ENCODE data around the gene ANXA5. TPM values are rescaled to one million over a fixed set of nuclear protein-coding genes. Genes with fewer than 3 reads are reported as not detected.
"Not testable (repeated sequence)": the region's sequence is repeated elsewhere in the genome, so short reads cannot be mapped to it uniquely, and the experiment has no call there.

Gene ANXA5
- total RNA-seq, 2 donors from 2014 or later: 212 to 241 TPM

DNA sequence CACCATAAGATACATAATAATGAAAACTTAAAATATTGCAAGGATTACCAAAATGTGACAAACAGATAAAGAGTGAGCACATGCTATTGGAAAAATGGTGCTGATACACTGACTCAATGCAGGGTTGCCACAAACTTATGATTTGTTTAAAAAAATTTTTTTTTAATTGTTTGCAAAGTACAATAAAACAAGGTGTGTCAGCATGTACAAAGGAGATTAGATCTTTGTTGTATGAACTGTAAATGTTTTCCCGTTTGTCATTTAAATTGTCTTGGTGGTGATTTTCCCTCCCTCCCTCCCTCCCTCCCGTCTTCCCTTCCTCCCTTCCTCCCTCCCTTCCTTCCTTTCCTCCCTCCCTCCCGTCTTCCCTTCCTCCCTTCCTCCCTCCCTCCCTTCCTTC is 31.4 kb downstream of the ANXA5 start:
- TF ChIP-seq, protein P1, sequence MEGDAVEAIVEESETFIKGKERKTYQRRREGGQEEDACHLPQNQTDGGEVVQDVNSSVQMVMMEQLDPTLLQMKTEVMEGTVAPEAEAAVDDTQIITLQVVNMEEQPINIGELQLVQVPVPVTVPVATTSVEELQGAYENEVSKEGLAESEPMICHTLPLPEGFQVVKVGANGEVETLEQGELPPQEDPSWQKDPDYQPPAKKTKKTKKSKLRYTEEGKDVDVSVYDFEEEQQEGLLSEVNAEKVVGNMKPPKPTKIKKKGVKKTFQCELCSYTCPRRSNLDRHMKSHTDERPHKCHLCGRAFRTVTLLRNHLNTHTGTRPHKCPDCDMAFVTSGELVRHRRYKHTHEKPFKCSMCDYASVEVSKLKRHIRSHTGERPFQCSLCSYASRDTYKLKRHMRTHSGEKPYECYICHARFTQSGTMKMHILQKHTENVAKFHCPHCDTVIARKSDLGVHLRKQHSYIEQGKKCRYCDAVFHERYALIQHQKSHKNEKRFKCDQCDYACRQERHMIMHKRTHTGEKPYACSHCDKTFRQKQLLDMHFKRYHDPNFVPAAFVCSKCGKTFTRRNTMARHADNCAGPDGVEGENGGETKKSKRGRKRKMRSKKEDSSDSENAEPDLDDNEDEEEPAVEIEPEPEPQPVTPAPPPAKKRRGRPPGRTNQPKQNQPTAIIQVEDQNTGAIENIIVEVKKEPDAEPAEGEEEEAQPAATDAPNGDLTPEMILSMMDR (conservative IDR thresholded peaks at IDR 0.05): no peak
- H3K36me3 Mint-ChIP-seq (ENCODE audit: low read depth): peaks cover 40% of the 10 kb centered on the region

DNA sequence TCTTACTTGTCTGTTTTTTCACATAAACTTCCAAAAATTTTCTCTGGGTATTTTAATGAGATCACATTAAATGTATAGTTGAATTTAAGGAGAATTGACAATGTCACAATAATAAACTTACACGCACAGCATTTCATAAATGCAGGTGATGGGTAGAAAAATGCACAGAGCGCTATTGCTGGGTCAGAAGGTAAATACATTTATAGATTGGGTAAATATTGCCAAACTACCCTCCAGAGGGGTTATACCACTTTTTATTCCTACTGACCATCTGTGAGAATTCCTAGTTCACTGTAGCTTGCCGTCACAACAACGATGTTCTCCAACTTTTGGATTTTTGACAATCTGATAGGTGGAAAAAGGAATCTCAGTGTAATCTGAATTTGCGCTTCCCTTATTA is 34.6 kb downstream of the ANXA5 start:
- Mint-ChIP-seq H3K36me3 (ENCODE audit: low read depth) (peaks cover 17% of the 10 kb centered on the region), H3K27ac (no peak overlapping the region), H3K27me3 (ENCODE audit: insufficient read depth) (no peaks in the 10 kb centered on the region), H3K4me3 (no peak overlapping the region), H3K9me3 (no peaks in the 10 kb centered on the region), H3K4me1 (peaks cover 7% of the 10 kb centered on the region)
- Histone ChIP-seq H3K27me3 (ENCODE audit: control insufficient read depth, insufficient read depth, low read length, poor library complexity, severe bottlenecking) (no peaks in the 10 kb centered on the region), H3K36me3 (ENCODE audit: control insufficient read depth, insufficient read depth, low read length) (peaks cover 11% of the 10 kb centered on the region), H3K4me1 (ENCODE audit: control insufficient read depth, insufficient read depth, low read length) (no peaks in the 10 kb centered on the region), H3K4me3 (ENCODE audit: low read length) (no peak overlapping the region), H3K9me3 (ENCODE audit: control insufficient read depth, low read length) (no peaks in the 10 kb centered on the region), H3K27ac (ENCODE audit: low read depth, low read length) (no peak overlapping the region), H3K9ac (ENCODE audit: extremely low read depth, low read length, poor library complexity, severe bottlenecking) (no peak overlapping the region)
- WGBS, 2 experiments (ENCODE audit: insufficient coverage in 1 of 2, insufficient read length in 1 of 2): 81 to 100% methylated on average over 1 to 5 of the region's 5 CpGs
- TF ChIP-seq, protein P1 (conservative IDR thresholded peaks at IDR 0.05): no peak
- no peak for DNase-seq

More for the DNA sequence above, 31.4 kb downstream of the ANXA5 start:
- 94% methylated on average over 3 of the region's 3 CpGs; no CpG with 5 or more reads in 1 of the 2 experiments for WGBS, 2 experiments (ENCODE audit: insufficient coverage in 1 of 2, insufficient read length in 1 of 2)
- H3K4me1 ChIP-seq (ENCODE audit: control insufficient read depth, insufficient read depth, low read length): no peaks in the 10 kb centered on the region
- H3K27ac ChIP-seq (ENCODE audit: low read depth, low read length): no peak overlapping the region
- Mint-ChIP-seq H3K9me3 (no peaks in the 10 kb centered on the region), H3K27me3 (ENCODE audit: insufficient read depth) (no peaks in the 10 kb centered on the region), H3K4me1 (peaks cover 7% of the 10 kb centered on the region), H3K27ac (no peak overlapping the region), H3K4me3 (no peak overlapping the region)
- no peaks in the 10 kb centered on the region for H3K27me3 ChIP-seq (ENCODE audit: control insufficient read depth, insufficient read depth, low read length, poor library complexity, severe bottlenecking)
- H3K4me3 ChIP-seq (ENCODE audit: low read length): no peak overlapping the region
- no peak for DNase-seq
- H3K9me3 ChIP-seq (ENCODE audit: control insufficient read depth, low read length): no peaks in the 10 kb centered on the region
- no peak overlapping the region for H3K9ac ChIP-seq (ENCODE audit: extremely low read depth, low read length, poor library complexity, severe bottlenecking)
- peaks cover 42% of the 10 kb centered on the region for H3K36me3 ChIP-seq (ENCODE audit: control insufficient read depth, insufficient read depth, low read length)

DNA sequence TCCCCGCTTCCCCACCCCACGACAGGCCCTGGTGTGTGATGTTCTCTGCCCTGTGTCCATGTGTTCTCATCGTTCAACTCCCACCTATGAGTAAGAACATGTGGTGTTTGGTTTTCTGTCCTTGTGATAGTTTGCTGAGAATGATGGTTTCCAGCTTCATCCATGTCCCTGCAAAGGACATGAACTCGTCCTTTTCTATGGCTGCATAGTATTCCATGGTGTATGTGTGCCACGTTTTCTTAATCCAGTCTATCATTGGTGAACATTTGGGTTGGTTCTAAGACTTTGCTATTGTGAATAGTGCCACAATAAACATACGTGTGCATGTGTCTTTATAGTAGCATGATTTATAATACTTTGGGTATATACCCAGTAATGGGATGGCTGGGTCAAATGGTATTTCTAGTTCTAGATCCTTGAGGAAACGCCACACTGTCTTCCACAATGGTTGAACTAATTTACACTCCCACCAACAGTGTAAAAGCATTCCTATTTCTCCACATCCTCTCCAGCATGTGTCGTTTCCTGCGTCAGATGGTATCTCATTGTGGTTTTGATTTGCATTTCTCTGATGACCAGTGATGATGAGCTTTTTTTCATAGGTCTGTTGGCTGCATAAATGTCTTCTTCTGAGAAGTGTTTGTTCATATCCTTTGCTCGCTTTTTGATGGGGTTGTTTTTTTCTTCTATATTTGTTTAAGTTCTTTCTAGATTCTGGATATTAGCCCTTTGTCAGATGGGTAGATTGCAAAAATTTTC is 36.4 kb downstream of the ANXA5 start:
- not testable (repeated sequence) for H3K36me3 Mint-ChIP-seq (ENCODE audit: low read depth); H3K4me3 Mint-ChIP-seq; H3K27ac ChIP-seq (ENCODE audit: low read depth, low read length); DNase-seq; H3K4me3 ChIP-seq (ENCODE audit: low read length); H3K27me3 Mint-ChIP-seq (ENCODE audit: insufficient read depth); H3K27ac Mint-ChIP-seq; H3K9ac ChIP-seq (ENCODE audit: extremely low read depth, low read length, poor library complexity, severe bottlenecking); H3K4me1 ChIP-seq (ENCODE audit: control insufficient read depth, insufficient read depth, low read length); H3K9me3 ChIP-seq (ENCODE audit: control insufficient read depth, low read length); H3K9me3 Mint-ChIP-seq; H3K36me3 ChIP-seq (ENCODE audit: control insufficient read depth, insufficient read depth, low read length); H3K27me3 ChIP-seq (ENCODE audit: control insufficient read depth, insufficient read depth, low read length, poor library complexity, severe bottlenecking); H3K4me1 Mint-ChIP-seq
- 71 to 95% methylated on average over 2 to 7 of the region's 10 CpGs for WGBS, 2 experiments (ENCODE audit: insufficient coverage in 1 of 2, insufficient read length in 1 of 2)
